Tibial artery (tissue), 4 donors: ENCODE measurements around the gene RPTOR.
"Not testable (repeated sequence)": the region's sequence is repeated elsewhere in the genome, so short reads cannot be mapped to it uniquely, and the experiment has no call there.

Experiments
- DNase-seq, 2 donors: peaks; one replicate each; pipeline ENCODE4 v3.0.0-alpha.2; 2019
- H3K27ac ChIP-seq, 2 donors: fragments of 200-600 bp; sonication (generic) in 1 of 2; 1 replicate in 1 of 2; 2 replicates in 1 of 2; pipeline ENCODE4 v1.5.1; 2018 to 2019; ENCODE audit warnings: mild to moderate bottlenecking in 1 of 2
- H3K27me3 ChIP-seq, 2 donors: fragments of 200-600 bp; sonication (generic) in 1 of 2; one replicate each; pipeline versions ENCODE4 v1.5.1 to v1.6.0; 2016 to 2019
- H3K36me3 ChIP-seq, 3 donors: fragments of 200-600 bp; sonication (generic) in 2 of 3; one replicate each; pipeline ENCODE4 v1.5.1; 2016 to 2019; ENCODE audit warnings: mild to moderate bottlenecking in 2 of 3
- H3K4me1 ChIP-seq, 4 donors: fragments of 200-600 bp; sonication (generic) in 2 of 4; 1 replicate in 3 of 4; 2 replicates in 1 of 4; pipeline ENCODE4 v1.5.1; 2016 to 2019
- H3K4me3 ChIP-seq, 2 donors: fragments of 200-600 bp; sonication (generic) in 1 of 2; 1 replicate in 1 of 2; 2 replicates in 1 of 2; pipeline ENCODE4 v1.5.1; 2018 to 2019; ENCODE audit warnings: mild to moderate bottlenecking in 2 of 2
- H3K9me3 ChIP-seq, 3 donors: fragments of 200-600 bp; sonication (generic) in 1 of 3; one replicate each; pipeline ENCODE4 v1.5.1; 2016 to 2019
- intact Hi-C: fragments of 100-400 bp; cut with DNase I; formaldehyde crosslinking; loops from one replicate; pipeline ENCODE4 v1.15.0; 2023; ENCODE audit warnings: low total_unique reads
- TF ChIP-seq, protein P1 (sequence below), 2 experiments: fragments of 200-600 bp in 1 of 2; fragments of 450-650 bp in 1 of 2; IDR thresholded peaks; one replicate each; pipeline ENCODE4 v1.5.1; 2017 to 2019; ENCODE audit warnings: antibody characterized with exemption in 2 of 2, mild to moderate bottlenecking in 1 of 2, moderate library complexity in 1 of 2

RPTOR gene

GRCh38 chr17:80794281-80795089 lies 249.8 kb downstream of the RPTOR start:
- H3K27me3 ChIP-seq, result no peaks in the 10 kb centered on the region
- H3K4me3 ChIP-seq, result no peak overlapping the region
- DNase-seq, result no peak
- no peak overlapping the region for H3K27ac ChIP-seq
- H3K9me3 ChIP-seq, result no peaks in the 10 kb centered on the region
- H3K36me3 ChIP-seq, result no peaks in the 10 kb centered on the region
- TF ChIP-seq, protein P1, sequence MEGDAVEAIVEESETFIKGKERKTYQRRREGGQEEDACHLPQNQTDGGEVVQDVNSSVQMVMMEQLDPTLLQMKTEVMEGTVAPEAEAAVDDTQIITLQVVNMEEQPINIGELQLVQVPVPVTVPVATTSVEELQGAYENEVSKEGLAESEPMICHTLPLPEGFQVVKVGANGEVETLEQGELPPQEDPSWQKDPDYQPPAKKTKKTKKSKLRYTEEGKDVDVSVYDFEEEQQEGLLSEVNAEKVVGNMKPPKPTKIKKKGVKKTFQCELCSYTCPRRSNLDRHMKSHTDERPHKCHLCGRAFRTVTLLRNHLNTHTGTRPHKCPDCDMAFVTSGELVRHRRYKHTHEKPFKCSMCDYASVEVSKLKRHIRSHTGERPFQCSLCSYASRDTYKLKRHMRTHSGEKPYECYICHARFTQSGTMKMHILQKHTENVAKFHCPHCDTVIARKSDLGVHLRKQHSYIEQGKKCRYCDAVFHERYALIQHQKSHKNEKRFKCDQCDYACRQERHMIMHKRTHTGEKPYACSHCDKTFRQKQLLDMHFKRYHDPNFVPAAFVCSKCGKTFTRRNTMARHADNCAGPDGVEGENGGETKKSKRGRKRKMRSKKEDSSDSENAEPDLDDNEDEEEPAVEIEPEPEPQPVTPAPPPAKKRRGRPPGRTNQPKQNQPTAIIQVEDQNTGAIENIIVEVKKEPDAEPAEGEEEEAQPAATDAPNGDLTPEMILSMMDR (IDR thresholded peaks at IDR 0.05), result no peak
- peaks cover 0 to 34% (median 19%) of the 10 kb centered on the region in 4 donors for H3K4me1 ChIP-seq
- intact Hi-C loops, result no loop called here

GRCh38 chr17:80795090-80795580 lies 250.5 kb downstream of the RPTOR start:
- H3K27me3 ChIP-seq, result no peaks in the 10 kb centered on the region
- no peaks in the 10 kb centered on the region for H3K36me3 ChIP-seq
- H3K9me3 ChIP-seq, result no peaks in the 10 kb centered on the region
- no peak for DNase-seq
- H3K4me3 ChIP-seq, result no peak overlapping the region
- intact Hi-C loops, result no loop called here
- no peak overlapping the region for H3K27ac ChIP-seq
- TF ChIP-seq, protein P1 (IDR thresholded peaks at IDR 0.05), result no peak
- H3K4me1 ChIP-seq, result peaks cover 0 to 27% (median 14%) of the 10 kb centered on the region in 4 donors

DNA sequence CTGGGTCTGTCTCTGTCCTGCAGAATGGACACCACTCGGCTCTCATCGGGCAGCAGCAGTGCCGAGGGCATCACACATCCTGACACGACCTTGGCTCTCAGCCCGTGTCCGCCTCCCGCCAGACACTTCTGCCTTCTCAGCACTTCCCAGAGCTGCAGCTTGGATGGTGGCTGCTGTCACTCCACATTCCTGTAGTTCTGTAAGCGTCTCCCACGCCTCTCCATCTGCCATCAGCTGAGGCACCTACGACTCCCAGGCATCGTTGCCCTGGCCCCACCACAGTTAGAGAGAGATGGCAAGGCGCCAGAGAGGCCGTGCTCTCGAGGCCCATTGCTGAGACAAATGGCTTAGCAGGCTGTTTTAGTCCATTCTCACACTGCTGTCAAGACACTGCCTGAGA lies 251.1 kb downstream of the RPTOR start:
- H3K9me3 ChIP-seq, result no peaks in the 10 kb centered on the region
- no peaks in the 10 kb centered on the region for H3K27me3 ChIP-seq
- TF ChIP-seq, protein P1 (IDR thresholded peaks at IDR 0.05), result no peak
- H3K4me3 ChIP-seq, result no peak overlapping the region
- peaks cover 0 to 21% (median 11%) of the 10 kb centered on the region in 4 donors for H3K4me1 ChIP-seq
- peak in 1 of 2 donors; percentile 54 for DNase-seq
- intact Hi-C loops, result no loop called here
- H3K27ac ChIP-seq, result no peak overlapping the region
- H3K36me3 ChIP-seq, result no peaks in the 10 kb centered on the region

- no peaks in the 10 kb centered on the region for H3K36me3 ChIP-seq
- H3K4me1 ChIP-seq, result peaks cover 0 to 14% (median 10%) of the 10 kb centered on the region in 4 donors
- TF ChIP-seq, protein P1 (IDR thresholded peaks at IDR 0.05), result no peak
- DNase-seq, result peak in 1 of 2 donors; percentile 5
- no peaks in the 10 kb centered on the region for H3K9me3 ChIP-seq
- no peaks in the 10 kb centered on the region for H3K27me3 ChIP-seq
- H3K27ac ChIP-seq, result no peak overlapping the region
- H3K4me3 ChIP-seq, result no peak overlapping the region
- intact Hi-C loops, result no loop called here
Measured at GRCh38 chr17:80796430-80796861, 251.8 kb downstream of the RPTOR start.

- peak in 1 of 2 donors; percentile 35 for DNase-seq
- H3K4me3 ChIP-seq, H3K4me1 ChIP-seq, intact Hi-C loops, H3K27me3 ChIP-seq, H3K36me3 ChIP-seq, H3K9me3 ChIP-seq, H3K27ac ChIP-seq: not testable (repeated sequence)
Measured at GRCh38 chr17:80797222-80797621, 252.6 kb downstream of the RPTOR start.
